ENCODE data around the gene LAMB1. TPM values are rescaled to one million over a fixed set of nuclear protein-coding genes. Genes with fewer than 3 reads are reported as not detected.

Gene LAMB1
- total RNA-seq, 1 experiment from 2014 or later, result 431 TPM

- Histone ChIP-seq H3K9me3 (no peaks in the 10 kb centered on the region), H3K36me3 (ENCODE audit: control insufficient read depth, insufficient read depth, low read length) (peaks cover 13% of the 10 kb centered on the region), H3K4me3 (ENCODE audit: low read depth, low read length) (no peak overlapping the region), H3K27me3 (replicated peaks; ENCODE audit: control insufficient read depth, insufficient read depth, low read length) (no peaks in the 10 kb centered on the region), H3K4me1 (peaks cover 63% of the 10 kb centered on the region)
- Mint-ChIP-seq H3K4me1 (ENCODE audit: low read depth, unreplicated experiment) (peaks cover 63% of the 10 kb centered on the region), H3K9me3 (ENCODE audit: unreplicated experiment) (no peaks in the 10 kb centered on the region), H3K27ac (ENCODE audit: unreplicated experiment) (peak overlapping the region; percentile 56), H3K36me3 (ENCODE audit: insufficient read depth, unreplicated experiment) (peaks cover 99% of the 10 kb centered on the region), H3K4me3 (ENCODE audit: unreplicated experiment) (peak overlapping the region; percentile 28), H3K27me3 (ENCODE audit: insufficient read depth, unreplicated experiment) (no peaks in the 10 kb centered on the region)
- BruUV-seq (replicated peaks), result no TSS peak
- DNase-seq, result no peak
- ChIA-PET POLR2A (interaction anchor here (0.7 to 0.9 kb wide), 2 partner anchors 56 to 75 kb away, joined by 3 to 5 read pairs; no protein-coding TSS in a partner anchor), CTCF (interaction anchor here (0.7 to 0.9 kb wide), 2 partner anchors 66 to 197 kb away, joined by 3 read pairs; no protein-coding TSS in a partner anchor)
- intact Hi-C loops (cut with micrococcal nuclease; ENCODE audit: unreplicated experiment), result no loop called here
- no peak for TF ChIP-seq CTCF (IDR thresholded peaks at IDR 0.05; ENCODE audit: insufficient read depth in 1 of 2, low read depth in 1 of 2, low read length in 1 of 2, severe bottlenecking in 1 of 2, unreplicated experiment in 1 of 2)
Observed at GRCh38 chr7:107949443-107949935, 53.5 kb downstream of the LAMB1 start.

- no peak overlapping the region for H3K4me3 ChIP-seq (ENCODE audit: low read depth, low read length)
Observed at GRCh38 chr7:107948645-107949442, 54.1 kb downstream of the LAMB1 start.

More at GRCh38 chr7:107948645-107949442, 54.1 kb downstream of the LAMB1 start:
- Mint-ChIP-seq H3K4me1 (ENCODE audit: low read depth, unreplicated experiment) (peaks cover 61% of the 10 kb centered on the region), H3K36me3 (ENCODE audit: insufficient read depth, unreplicated experiment) (peaks cover 99% of the 10 kb centered on the region), H3K9me3 (ENCODE audit: unreplicated experiment) (no peaks in the 10 kb centered on the region), H3K27me3 (ENCODE audit: insufficient read depth, unreplicated experiment) (no peaks in the 10 kb centered on the region), H3K27ac (ENCODE audit: unreplicated experiment) (peak overlapping the region; percentile 56), H3K4me3 (ENCODE audit: unreplicated experiment) (peak overlapping the region; percentile 28)
- Histone ChIP-seq H3K36me3 (ENCODE audit: control insufficient read depth, insufficient read depth, low read length) (peaks cover 13% of the 10 kb centered on the region), H3K9me3 (no peaks in the 10 kb centered on the region), H3K4me1 (peaks cover 57% of the 10 kb centered on the region), H3K27me3 (replicated peaks; ENCODE audit: control insufficient read depth, insufficient read depth, low read length) (no peaks in the 10 kb centered on the region)
- ChIA-PET POLR2A (interaction anchor here (0.7 to 0.9 kb wide), 2 partner anchors 57 to 74 kb away, joined by 3 to 5 read pairs; no protein-coding TSS in a partner anchor), CTCF (interaction anchor here (0.7 to 0.9 kb wide), 3 partner anchors 34 to 197 kb away, joined by 3 to 8 read pairs (median 3); no protein-coding TSS in a partner anchor)
- peak; percentile 49 to 59 for DNase-seq
- intact Hi-C loops (cut with micrococcal nuclease; ENCODE audit: unreplicated experiment), result no loop called here
- no TSS peak for BruUV-seq (replicated peaks)
- TF ChIP-seq CTCF (IDR thresholded peaks at IDR 0.05; ENCODE audit: insufficient read depth in 1 of 2, low read depth in 1 of 2, low read length in 1 of 2, severe bottlenecking in 1 of 2, unreplicated experiment in 1 of 2), result no peak

Data from Caco-2 (cell line).